Hematopoietic multipotent progenitor cell treated with erythropoietin and hydrocortisone succinate and interleukin-3 and kit ligand, for 8 days (in vitro differentiated cells): Measurements from ENCODE around the gene MINDY1.

Experiments used
- DNase-seq: peaks from one replicate; pipeline ENCODE4 v3.0.0-alpha.2; 2015

Gene MINDY1

GRCh38 chr1:150981805-150982712 lies 24.6 kb downstream of the MINDY1 start, which contains the start of gene ANXA9:
ANXA9 (plus strand) TSS chr1:150982292; CDS start chr1:150983106, 814 bp downstream.
- DNase-seq, result peak; percentile 67

GRCh38 chr1:150981177-150981804 lies 25.4 kb downstream of the MINDY1 start:
- DNase-seq, result no peak

- DNase-seq, result peak; percentile 96
Observed at GRCh38 chr1:150979092-150980056, 27.3 kb downstream of the MINDY1 start.

- DNase-seq, result peak; percentile 99
Observed at GRCh38 chr1:150976879-150977694, 29.6 kb downstream of the MINDY1 start.

- DNase-seq, result peak; percentile 44
Observed at GRCh38 chr1:150976401-150976821, 30.3 kb downstream of the MINDY1 start.

GRCh38 chr1:150974580-150975478 lies 31.9 kb downstream of the MINDY1 start, which contains the start of gene CERS2:
CERS2 (minus strand) TSS chr1:150974835; CDS start chr1:150969090, 5,745 bp downstream.
- DNase-seq, result peak; percentile 76

- peak; percentile 43 for DNase-seq
Observed at GRCh38 chr1:150973836-150974579, 32.7 kb downstream of the MINDY1 start.

- DNase-seq, result no peak
Observed at GRCh38 chr1:150973258-150973835, 33.4 kb downstream of the MINDY1 start.

GRCh38 chr1:150972417-150972940 lies 34.2 kb downstream of the MINDY1 start:
- DNase-seq, result peak; percentile 18

GRCh38 chr1:150971583-150972416 lies 34.9 kb downstream of the MINDY1 start:
- DNase-seq, result peak; percentile 30

GRCh38 chr1:150970808-150971582 lies 35.7 kb downstream of the MINDY1 start:
- DNase-seq, result no peak

- no peak for DNase-seq
Observed at GRCh38 chr1:150969626-150970025, 37.1 kb downstream of the MINDY1 start.

GRCh38 chr1:150968491-150968890 lies 38.2 kb downstream of the MINDY1 start:
- no peak for DNase-seq

- no peak for DNase-seq
Observed at GRCh38 chr1:150967936-150968335, 38.8 kb downstream of the MINDY1 start.

- DNase-seq, result no peak
Observed at GRCh38 chr1:150966011-150966410, 40.7 kb downstream of the MINDY1 start.

GRCh38 chr1:150965605-150966004 lies 41.1 kb downstream of the MINDY1 start:
- DNase-seq, result no peak

- DNase-seq, result no peak
Observed at GRCh38 chr1:150964164-150964489, 42.6 kb downstream of the MINDY1 start.
